Left renal cortex interstitium (tissue), 4 donors: ENCODE data around the gene EGR1. TPM values are rescaled to one million over a fixed set of nuclear protein-coding genes. Genes with fewer than 3 reads are reported as not detected.
"Not testable (repeated sequence)": the region's sequence is repeated elsewhere in the genome, so short reads cannot be mapped to it uniquely, and the experiment has no call there.

ENCODE experiments used
- DNase-seq, 4 donors: peaks; one replicate each; pipeline ENCODE4 v3.0.0-alpha.2; 2013; ENCODE audit warnings: low read depth in 4 of 4, low spot score in 2 of 4, missing footprints in 1 of 4
- polyA plus RNA-seq, 4 donors: library from polyadenylated mRNA; unstranded; fragments of 120-200 nt; gene quantifications; one replicate each; pipeline ENCODE4 v1.2.1, GENCODE V29; 2013; ENCODE audit not compliant: insufficient read length in 4 of 4

The EGR1 gene
- polyA plus RNA-seq, 4 donors, result 24.0 to 445 (median 44.4) TPM

DNA sequence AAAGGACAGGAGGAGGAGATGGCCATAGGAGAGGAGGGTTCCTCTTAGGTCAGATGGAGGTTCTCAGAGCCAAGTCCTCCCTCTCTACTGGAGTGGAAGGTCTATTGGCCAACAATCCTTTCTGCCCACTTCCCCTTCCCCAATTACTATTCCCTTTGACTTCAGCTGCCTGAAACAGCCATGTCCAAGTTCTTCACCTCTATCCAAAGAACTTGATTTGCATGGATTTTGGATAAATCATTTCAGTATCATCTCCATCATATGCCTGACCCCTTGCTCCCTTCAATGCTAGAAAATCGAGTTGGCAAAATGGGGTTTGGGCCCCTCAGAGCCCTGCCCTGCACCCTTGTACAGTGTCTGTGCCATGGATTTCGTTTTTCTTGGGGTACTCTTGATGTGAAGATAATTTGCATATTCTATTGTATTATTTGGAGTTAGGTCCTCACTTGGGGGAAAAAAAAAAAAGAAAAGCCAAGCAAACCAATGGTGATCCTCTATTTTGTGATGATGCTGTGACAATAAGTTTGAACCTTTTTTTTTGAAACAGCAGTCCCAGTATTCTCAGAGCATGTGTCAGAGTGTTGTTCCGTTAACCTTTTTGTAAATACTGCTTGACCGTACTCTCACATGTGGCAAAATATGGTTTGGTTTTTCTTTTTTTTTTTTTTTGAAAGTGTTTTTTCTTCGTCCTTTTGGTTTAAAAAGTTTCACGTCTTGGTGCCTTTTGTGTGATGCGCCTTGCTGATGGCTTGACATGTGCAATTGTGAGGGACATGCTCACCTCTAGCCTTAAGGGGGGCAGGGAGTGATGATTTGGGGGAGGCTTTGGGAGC lies 3.1 kb downstream of the EGR1 start:
- DNase-seq, result no peak

DNA sequence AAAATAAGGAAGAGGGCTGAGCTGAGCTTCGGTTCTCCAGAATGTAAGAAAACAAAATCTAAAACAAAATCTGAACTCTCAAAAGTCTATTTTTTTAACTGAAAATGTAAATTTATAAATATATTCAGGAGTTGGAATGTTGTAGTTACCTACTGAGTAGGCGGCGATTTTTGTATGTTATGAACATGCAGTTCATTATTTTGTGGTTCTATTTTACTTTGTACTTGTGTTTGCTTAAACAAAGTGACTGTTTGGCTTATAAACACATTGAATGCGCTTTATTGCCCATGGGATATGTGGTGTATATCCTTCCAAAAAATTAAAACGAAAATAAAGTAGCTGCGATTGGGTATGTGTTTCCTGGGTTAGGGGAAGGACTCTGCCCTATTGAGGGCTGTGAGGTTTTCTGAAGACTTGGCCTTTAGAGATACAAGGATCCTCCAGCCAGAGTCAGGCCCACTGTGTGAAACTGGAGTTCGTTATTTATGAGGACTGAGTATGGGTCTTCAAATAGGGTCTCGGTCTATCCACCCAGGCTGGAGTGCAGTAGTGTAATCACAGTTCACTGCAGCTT lies 3.8 kb downstream of the EGR1 start:
- DNase-seq, result no peak

DNA sequence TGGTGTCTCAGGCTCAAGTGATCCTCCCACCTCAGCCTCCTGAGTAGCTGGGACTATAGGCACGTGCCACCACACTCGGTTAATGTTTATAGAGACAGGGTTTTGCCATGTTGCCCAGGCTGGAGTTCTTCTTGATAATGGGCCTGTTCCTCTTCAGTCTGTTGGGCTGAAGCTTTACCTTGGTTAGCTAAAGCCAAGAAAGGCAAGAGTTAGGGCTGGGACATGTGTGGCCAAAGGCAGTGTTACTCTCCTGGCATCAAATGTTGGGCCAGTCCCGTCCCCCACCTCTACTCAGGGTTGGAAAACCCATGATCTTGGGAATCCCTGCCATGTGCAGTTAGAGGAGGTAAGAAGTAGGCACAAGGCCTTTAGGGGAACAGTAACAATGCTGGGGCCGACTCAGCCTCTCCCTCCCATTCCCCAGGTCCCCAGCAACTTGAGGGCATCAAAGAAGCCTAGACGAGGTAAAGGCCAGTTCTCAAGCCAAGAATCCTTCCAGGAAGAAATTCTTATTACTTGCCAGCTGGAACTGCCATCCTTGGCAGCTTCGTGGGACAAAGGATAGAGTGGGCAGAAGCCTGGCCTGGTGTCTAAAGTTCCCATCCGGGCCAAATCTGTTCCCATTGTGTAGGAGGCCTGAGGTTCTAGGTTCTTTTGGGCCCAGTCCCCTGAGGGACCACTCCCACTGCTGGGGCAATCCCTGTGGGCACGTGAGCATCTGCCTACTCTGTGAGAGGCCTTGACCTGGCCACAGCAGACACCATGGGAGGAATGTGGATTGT lies 4.5 kb downstream of the EGR1 start:
- no peak for DNase-seq

DNA sequence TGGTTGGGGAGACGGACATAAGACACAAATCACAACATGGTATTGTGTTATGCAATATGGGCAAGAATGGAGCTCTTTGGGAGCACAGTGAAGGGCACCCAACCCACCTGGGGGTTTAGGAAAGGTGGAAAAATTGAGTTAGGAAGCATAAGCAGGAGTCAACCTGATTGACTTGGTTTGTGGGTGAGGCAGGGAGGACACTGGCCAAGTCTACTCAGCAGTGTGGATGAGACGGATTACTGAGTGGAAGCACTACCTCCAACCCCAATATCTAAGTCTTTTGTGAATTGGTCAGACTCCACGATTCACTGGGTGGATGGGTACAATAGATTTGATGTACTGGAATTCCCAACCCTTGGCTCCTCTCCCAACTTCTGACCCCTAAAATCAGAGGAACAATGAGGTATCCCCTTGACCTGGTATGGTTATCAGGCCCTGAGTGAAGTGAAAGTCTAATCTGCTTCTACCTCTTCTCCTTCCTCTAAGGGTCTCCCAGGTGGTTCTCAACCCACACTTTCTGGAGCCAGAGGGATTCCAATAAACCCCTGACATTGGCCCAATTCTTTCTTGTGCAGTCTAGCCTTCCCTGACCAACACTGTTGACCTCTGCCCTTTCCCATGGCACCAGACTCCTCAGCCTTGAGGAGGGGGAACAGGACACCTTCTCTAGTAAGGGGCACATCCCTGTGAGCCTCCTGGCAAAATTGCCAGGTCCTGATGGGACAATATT lies 5.2 kb downstream of the EGR1 start:
- DNase-seq, result no peak

DNA sequence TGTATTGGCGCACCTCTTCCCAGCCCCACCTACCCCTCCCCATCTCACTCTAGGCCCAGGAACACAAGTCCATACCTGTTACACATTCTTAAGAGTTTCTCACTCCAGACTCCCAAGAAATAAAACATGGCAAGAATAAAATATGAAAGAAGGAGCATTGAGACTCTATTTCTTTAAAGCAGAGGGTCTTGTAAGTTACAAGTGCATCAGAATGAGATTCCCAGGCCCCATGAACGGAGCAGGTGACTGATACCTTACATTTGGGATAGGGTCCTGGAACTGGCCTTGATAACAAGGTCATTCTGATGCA lies 5.7 kb downstream of the EGR1 start:
- no peak for DNase-seq

DNA sequence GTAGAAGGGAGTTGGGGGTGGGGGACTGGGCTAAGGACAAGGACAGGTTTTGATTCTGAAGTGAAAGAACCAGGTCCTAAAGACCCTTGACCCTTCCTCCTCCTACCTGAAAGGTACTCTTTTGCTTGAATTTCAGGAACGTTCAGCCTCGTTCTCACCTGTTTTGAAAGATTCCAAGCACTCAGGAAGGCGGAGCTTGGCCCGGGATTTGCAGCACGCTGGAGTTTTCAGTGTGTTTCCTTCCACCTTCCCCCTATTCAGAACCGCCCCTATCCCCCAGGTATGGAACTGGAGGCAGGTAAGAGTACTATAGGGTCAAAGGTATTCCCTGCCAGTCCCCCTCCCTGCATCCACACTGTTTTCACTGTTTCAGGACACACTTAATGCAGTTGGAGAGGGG lies 7.1 kb downstream of the EGR1 start:
- no peak for DNase-seq

DNA sequence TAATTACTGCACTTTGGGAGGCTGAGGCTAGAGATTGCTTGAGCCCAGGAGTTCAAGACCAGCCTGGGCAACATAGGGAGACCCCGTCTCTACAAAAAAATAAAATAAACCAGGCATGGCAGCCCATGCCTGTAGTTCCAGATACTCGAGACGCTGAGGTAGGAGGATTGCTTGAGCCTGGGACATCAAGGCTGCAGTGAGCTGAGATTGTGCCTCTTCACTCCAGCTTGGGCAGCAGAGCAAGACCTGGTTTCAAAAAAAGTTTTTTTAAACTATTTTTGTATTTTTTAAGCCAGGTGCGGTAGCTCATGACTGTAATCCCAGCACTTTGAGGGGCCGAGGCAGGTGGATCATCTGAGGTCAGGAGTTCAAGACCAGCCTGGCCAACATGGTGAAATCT lies 7.9 kb downstream of the EGR1 start:
- DNase-seq, result not testable (repeated sequence)

DNA sequence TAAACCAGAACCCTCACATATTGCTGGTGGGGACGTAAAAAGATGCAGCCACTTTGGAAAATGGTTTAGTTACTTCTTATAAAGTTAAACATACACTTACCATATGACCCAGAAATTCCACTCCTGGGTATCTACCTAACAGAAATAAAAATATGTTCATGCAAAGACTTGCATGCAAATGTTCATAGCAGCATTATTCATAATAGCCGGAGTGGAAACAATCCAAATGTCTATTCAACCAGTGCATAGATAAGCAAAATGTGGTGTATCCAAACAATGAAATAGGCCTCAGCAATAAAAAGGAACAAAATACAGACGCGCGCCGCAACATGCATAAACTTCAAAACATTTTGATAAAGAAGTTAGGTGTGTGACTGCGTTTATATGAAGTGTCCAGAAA lies 11.6 kb downstream of the EGR1 start:
- DNase-seq, result no peak

DNA sequence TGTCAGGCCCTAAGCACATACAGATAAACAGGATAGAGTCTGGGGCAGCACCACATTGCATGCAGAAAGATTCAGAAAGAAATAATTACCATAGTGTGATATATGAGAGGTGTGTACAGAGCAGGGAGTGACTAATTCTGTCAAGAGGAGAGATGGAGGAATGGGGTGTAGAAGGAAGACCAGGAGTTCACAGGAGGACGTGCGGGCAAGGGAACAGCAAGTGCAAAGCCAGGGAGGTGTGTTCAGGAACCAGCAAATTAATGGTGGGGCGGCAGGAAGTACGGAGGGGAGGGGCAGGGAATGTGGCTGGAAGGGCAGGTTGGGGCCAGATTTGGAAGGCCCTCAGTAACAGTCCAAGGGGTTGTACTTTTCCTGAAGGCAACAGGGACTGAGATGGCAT lies 17.4 kb downstream of the EGR1 start:
- DNase-seq, result no peak

DNA sequence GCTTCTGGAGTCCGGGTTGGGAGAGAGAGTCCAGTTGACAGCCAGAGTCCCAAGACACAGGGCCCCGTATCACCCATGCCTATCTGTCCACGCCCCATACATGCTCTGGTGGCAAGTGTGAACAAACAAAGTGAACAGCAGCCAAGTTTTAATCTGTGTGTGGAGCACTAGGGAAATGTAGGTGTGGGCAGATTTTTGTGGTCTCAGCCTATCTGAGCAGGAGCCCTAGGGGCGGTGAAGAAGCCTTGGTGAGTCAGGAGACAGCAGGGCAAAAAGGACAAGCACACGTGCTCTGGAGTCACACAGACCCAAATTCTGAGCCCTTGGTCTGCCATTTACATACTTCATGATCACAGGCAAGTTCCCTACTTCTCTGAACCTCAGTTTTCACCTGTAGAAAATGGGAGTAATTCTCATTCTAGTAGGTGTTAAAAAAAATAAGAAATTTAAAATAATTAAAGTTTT lies 23.2 kb downstream of the EGR1 start:
- no peak for DNase-seq

DNA sequence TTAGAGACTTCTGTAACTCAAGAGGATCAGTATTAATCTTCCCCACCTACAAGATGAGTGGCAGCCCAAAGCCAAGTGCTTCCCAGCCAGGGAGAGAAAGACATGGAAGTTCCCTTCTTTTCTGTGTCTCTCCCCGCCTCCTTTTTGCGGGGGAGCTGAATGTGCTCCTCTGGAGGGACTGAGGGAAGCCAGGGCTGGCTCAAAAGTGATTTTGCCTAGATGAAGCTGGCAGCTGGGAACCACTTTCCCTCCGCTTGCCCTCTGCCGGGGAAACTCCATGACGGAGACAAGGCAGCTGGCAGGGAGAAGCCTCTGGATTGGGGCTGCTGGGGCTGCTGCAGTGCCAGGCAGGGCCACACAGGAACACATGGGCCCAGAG lies 24.4 kb downstream of the EGR1 start:
- DNase-seq, result no peak

DNA sequence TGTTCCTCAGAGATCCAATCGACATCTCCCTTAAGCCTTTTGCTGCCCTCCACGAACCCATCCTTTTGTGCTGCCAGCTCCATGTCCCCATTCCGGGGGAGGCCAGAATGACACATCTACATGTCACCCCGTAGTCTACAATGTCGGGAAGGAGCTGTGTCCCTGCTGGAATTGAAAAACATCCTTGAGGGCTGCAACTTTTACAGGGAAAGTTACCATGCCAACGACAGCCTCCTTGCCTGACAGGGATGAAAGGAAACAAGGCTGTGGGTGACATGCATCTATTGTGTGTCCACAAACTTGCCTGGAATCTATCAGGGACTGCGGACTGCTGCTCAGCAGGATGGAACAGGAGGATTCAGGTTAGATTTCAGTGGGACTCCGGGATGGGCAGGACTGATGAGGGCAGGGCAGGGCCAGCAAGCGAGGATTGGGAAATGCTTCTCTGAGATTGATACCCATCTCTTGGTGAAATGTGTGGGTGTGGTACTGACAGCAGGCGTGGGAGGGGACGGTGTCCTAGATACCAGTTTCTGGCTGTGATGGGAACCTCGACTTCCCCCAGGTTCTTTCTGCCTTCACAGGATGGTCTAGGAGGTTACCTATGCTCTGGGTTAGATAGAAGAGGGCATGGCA lies 25.5 kb downstream of the EGR1 start:
- DNase-seq, result no peak

DNA sequence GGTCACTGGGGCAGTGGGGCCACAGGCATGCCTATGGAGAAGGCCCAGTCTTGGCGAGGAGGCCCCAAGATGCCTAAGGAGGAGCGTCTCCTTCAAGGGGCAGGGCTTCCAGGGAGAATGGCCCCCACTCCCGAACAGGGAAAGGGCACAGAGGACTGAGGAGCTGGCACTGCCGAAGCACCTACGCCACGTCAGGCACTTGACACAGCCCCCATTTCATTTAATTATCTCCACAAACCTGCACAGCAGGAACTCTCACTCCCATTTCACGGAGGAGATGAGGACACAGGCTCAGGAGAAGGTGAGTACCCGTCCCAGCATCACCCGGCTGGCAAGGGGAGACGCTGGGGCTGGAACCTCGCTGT lies 26.0 kb downstream of the EGR1 start:
- no peak for DNase-seq

DNA sequence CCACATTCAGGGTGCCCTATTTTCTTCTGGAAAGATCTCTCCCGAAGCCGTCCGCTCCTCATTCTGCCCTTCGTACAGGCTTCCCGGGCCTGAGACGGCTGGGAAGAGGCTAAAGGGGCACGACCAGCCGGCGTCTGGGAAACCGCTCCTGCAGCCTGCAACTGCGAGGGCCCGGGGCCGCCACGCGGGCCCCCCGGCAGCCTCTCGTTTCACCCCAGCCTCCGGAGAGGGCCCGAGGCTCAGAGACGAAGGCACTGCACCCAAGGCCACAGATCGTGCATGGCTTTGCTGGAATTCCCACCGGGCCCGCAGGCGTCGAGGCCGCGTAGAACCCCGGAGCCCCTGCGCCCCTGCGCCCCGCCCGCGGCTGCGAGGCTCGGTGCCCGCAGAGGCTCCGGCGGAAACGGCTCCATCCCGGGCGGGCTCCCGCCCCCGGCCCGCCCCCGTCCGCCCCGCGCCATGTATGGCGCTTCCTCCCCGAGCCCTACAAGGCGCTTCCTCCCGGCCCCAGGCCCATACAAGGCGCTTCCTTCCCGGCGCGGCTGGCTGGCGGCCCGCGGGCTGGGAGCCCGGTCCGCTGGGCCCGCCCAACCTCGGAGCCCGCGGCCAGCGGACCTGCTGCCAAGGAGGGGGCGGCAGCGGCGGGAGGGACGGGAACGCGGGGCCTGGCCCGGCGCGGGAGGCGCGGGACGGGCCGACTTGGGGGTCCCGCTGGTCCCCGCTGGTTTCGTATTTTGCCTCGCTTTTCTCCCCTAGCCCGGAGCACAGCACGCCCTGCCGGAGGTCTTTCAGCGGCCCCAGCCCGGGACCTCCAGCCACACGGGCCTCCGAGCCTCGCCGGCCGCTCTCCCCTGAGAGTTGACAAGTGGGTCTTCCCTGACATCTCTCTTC lies 26.6 kb downstream of the EGR1 start:
- DNase-seq, result peak in 3 of 4 donors; percentile 59 to 84 (median 72)

DNA sequence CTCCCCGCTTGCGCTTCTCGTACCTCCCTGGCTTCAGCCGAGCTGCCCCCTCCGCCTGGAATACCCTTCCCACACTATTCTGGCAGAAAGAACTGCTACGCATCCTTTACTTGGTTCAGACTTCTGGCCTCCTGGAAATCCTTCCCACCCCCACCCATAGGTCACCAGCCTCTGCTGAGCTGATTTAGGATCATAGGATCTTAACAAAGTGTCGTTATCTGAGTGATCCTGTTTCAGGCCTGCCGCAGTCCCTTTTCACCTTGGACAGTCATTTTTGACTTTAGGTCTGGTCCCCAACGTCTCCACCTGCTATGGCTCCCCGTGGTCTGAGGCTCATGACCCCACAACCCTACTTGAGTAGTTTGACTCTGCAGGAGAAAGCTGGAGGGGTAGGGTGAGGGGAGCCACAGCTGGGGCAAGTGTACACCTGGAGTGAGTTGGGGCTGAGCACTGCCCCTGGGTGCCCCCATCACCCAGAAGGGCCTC lies 27.3 kb downstream of the EGR1 start:
- DNase-seq, result no peak

DNA sequence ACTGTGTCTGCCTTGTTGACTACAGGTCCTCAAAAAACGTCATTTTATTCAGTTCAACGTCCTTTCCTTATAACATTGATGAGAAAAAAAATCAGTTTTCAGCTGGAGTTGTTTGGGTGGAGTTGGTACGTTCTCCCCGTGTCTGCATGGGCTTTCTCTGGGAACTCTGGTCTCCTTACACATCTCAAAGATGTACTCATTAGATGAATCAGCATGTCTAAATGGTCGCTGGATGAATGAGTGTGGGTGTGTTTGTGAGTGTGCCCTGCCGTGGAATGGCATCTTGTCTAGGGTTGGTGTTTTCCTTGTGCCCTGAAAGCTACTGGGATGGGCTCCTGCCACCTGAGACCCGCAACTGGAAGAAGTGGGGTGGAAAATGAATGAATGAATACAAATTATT lies 30.1 kb downstream of the EGR1 start:
- DNase-seq, result no peak

DNA sequence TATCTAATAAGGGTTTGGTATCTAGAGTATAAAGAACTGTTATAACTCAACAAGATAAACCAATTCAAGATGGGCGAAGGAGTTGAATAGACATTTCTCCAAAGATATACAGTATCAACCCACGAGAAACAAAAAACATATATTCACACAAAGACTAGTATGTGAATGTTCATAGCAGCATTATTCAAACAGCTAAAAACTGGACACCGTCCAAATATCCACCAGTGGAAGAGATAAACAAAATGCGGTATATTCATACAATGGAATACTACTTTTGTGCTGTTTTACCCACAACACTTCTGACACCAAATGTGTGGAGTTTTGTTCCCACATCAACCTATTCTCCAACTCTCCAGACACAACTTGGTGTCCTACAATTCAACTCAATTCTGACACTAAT lies 33.1 kb downstream of the EGR1 start:
- no peak for DNase-seq

DNA sequence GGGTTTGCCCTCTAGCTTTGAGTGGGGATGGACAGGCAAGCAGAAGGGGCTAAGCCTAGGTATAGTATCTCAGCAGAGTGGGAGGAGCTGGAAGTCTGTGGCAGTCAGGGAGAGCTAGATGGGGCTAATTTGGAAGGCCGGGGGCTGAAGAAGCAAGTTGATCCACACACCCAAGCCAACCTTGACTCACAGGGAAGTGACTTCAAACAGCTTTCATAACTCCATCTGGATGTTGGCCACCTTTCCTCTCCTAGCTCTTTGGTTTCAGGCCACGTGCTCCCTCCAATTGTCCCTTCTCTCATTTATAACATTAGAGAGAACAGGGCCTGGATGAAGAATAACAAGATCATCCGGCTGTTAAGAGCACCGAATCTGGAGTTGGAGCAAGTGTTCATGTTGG lies 36.8 kb downstream of the EGR1 start:
- no peak for DNase-seq

DNA sequence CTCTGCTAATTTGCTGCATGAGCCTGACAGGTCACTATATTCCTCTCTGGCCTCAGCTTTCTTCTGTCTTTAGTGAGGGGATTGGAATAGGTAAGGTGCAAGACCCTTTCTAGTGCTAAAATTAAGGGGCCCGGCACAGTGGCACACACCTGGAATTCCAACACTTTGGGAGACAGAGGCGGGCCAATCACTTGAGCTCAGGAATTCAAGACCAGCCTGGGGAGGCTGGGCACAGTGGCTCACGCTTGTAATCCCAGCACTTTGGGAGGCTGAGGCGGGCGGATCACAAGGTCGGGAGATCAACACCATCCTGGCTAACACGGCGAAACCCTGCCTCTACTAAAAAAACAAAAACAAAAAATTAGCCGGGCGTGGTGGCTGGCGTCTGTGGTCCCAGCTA lies 37.2 kb downstream of the EGR1 start:
- DNase-seq, result no peak
